ENCODE measurements around the gene GPC3. TPM values are rescaled to one million over a fixed set of nuclear protein-coding genes. Genes with fewer than 3 reads are reported as not detected.
A peak's percentile ranks its signal among the peaks of the same experiment; 100 is the strongest.

The GPC3 gene
- total RNA-seq, 6 donors from 2014 or later, result 9.4 to 111 (median 57.6) TPM

- Histone ChIP-seq H3K4me3 (no peak overlapping the region), H3K4me1 (peaks cover 0 to 4% (median 1%) of the 10 kb centered on the region in 4 donors), H3K9me3 (no peaks in the 10 kb centered on the region), H3K36me3 (no peaks in the 10 kb centered on the region), H3K27me3 (peaks cover 0 to 3% (median 0%) of the 10 kb centered on the region in 4 donors), H3K27ac (no peak overlapping the region)
- TF ChIP-seq EP300 (IDR thresholded peaks at IDR 0.05) (no peak), POLR2A (IDR thresholded peaks at IDR 0.05) (no peak), CTCF (IDR thresholded peaks at IDR 0.05) (no peak), POLR2AphosphoS5 (IDR thresholded peaks at IDR 0.05) (no peak)
- no peak for DNase-seq
- 67% methylated on average over 1 of the region's 1 CpG; no CpG with 5 or more reads in 1 of the 2 donors for WGBS, 2 donors
- peak in 1 of 2 donors; percentile 34 for ATAC-seq (ENCODE audit: low FRiP score in 2 of 2)
Measured at GRCh38 chrX:133989993-133990392, 4.6 kb upstream of the GPC3 start.

GRCh38 chrX:133989490-133989889 is 4.1 kb upstream of the GPC3 start:
- Histone ChIP-seq H3K4me1 (peaks cover 0 to 6% (median 1%) of the 10 kb centered on the region in 4 donors), H3K27me3 (peaks cover 0 to 5% (median 0%) of the 10 kb centered on the region in 4 donors), H3K9me3 (no peaks in the 10 kb centered on the region), H3K4me3 (no peak overlapping the region), H3K36me3 (no peaks in the 10 kb centered on the region), H3K27ac (no peak overlapping the region)
- TF ChIP-seq CTCF (IDR thresholded peaks at IDR 0.05) (no peak), POLR2A (IDR thresholded peaks at IDR 0.05) (no peak), EP300 (IDR thresholded peaks at IDR 0.05) (no peak), POLR2AphosphoS5 (IDR thresholded peaks at IDR 0.05) (no peak)
- no peak for ATAC-seq (ENCODE audit: low FRiP score in 2 of 2)
- 73 to 81% methylated on average over 3 to 6 of the region's 6 CpGs for WGBS, 2 donors
- no peak for DNase-seq

- no peaks in the 10 kb centered on the region for H3K9me3 ChIP-seq
- H3K27me3 ChIP-seq, result peaks cover 0 to 5% (median 0%) of the 10 kb centered on the region in 4 donors
- DNase-seq (no peak), ATAC-seq (ENCODE audit: low FRiP score in 2 of 2) (no peak)
- H3K4me1 ChIP-seq, result peaks cover 0 to 6% (median 1%) of the 10 kb centered on the region in 4 donors
- H3K36me3 ChIP-seq, result no peaks in the 10 kb centered on the region
- TF ChIP-seq CTCF (IDR thresholded peaks at IDR 0.05) (no peak), POLR2A (IDR thresholded peaks at IDR 0.05) (no peak), POLR2AphosphoS5 (IDR thresholded peaks at IDR 0.05) (no peak), EP300 (IDR thresholded peaks at IDR 0.05) (no peak)
- 69 to 77% methylated on average over 5 of the region's 5 CpGs for WGBS, 2 donors
- H3K4me3 ChIP-seq, result no peak overlapping the region
- no peak overlapping the region for H3K27ac ChIP-seq
Measured at GRCh38 chrX:133988010-133988409, 2.6 kb upstream of the GPC3 start.

GRCh38 chrX:133987188-133987587 is 1.8 kb upstream of the GPC3 start:
- Histone ChIP-seq H3K27me3 (peaks cover 0 to 5% (median 0%) of the 10 kb centered on the region in 4 donors), H3K27ac (no peak overlapping the region), H3K36me3 (no peaks in the 10 kb centered on the region), H3K4me3 (no peak overlapping the region), H3K4me1 (peaks cover 0 to 6% (median 1%) of the 10 kb centered on the region in 4 donors), H3K9me3 (no peaks in the 10 kb centered on the region)
- no peak for DNase-seq
- TF ChIP-seq CTCF (IDR thresholded peaks at IDR 0.05), result no peak
- no peak for TF ChIP-seq EP300 (IDR thresholded peaks at IDR 0.05)
- TF ChIP-seq POLR2AphosphoS5 (IDR thresholded peaks at IDR 0.05), result no peak
- TF ChIP-seq POLR2A (IDR thresholded peaks at IDR 0.05), result no peak
- no peak for ATAC-seq (ENCODE audit: low FRiP score in 2 of 2)
- WGBS, 2 donors, result 73 to 74% methylated on average over 6 of the region's 6 CpGs
